GM21390 (cell line): ENCODE data around the gene KRTAP12-2.
"Not testable (repeated sequence)": the region's sequence is repeated elsewhere in the genome, so short reads cannot be mapped to it uniquely, and the experiment has no call there.

ENCODE experiments used
- ATAC-seq: cut with Tn5 transposase; IDR thresholded peaks from one replicate; pipeline ENCODE4 v1.9.1; 2021; ENCODE audit not compliant: unreplicated experiment

The KRTAP12-2 gene

GRCh38 chr21:44702973-44703730 is 36.4 kb upstream of the KRTAP12-2 start:
- no peak for ATAC-seq

- no peak for ATAC-seq
Observed at GRCh38 chr21:44702111-44702972, 35.6 kb upstream of the KRTAP12-2 start.

- ATAC-seq, result no peak
Observed at GRCh38 chr21:44701541-44701940, 34.8 kb upstream of the KRTAP12-2 start.

GRCh38 chr21:44701023-44701400 is 34.3 kb upstream of the KRTAP12-2 start:
- ATAC-seq, result no peak

GRCh38 chr21:44700101-44701022 is 33.6 kb upstream of the KRTAP12-2 start:
- no peak for ATAC-seq

GRCh38 chr21:44699502-44700001 is 32.8 kb upstream of the KRTAP12-2 start:
- no peak for ATAC-seq

- ATAC-seq, result no peak
Observed at GRCh38 chr21:44697811-44698734, 31.3 kb upstream of the KRTAP12-2 start.

GRCh38 chr21:44697172-44697810 is 30.6 kb upstream of the KRTAP12-2 start, which contains the start of gene KRTAP10-12:
Gene KRTAP10-12, plus strand, starts transcription at chr21:44697172. Its CDS starts 30 bp downstream, at chr21:44697202.
- not testable (repeated sequence) for ATAC-seq

GRCh38 chr21:44696572-44696971 is 29.8 kb upstream of the KRTAP12-2 start:
- ATAC-seq, result no peak

GRCh38 chr21:44695641-44696040 is 28.9 kb upstream of the KRTAP12-2 start:
- no peak for ATAC-seq

- ATAC-seq, result no peak
Observed at GRCh38 chr21:44695184-44695583, 28.5 kb upstream of the KRTAP12-2 start.

GRCh38 chr21:44694776-44695175 is 28.0 kb upstream of the KRTAP12-2 start:
- no peak for ATAC-seq

GRCh38 chr21:44692798-44693512 is 26.2 kb upstream of the KRTAP12-2 start:
- ATAC-seq, result no peak

GRCh38 chr21:44691686-44692085 is 25.0 kb upstream of the KRTAP12-2 start:
- ATAC-seq, result no peak

- not testable (repeated sequence) for ATAC-seq
Observed at GRCh38 chr21:44689740-44690139, 23.0 kb upstream of the KRTAP12-2 start.

GRCh38 chr21:44687671-44688070 is 20.9 kb upstream of the KRTAP12-2 start:
- no peak for ATAC-seq

- ATAC-seq, result no peak
Observed at GRCh38 chr21:44686843-44687561, 20.3 kb upstream of the KRTAP12-2 start.
